Stimulated activated naive CD8-positive, alpha-beta T cell treated with anti-CD3 and anti-CD28 coated beads, Interleukin-15, Interleukin-2, amounts not matched to agents 100 ng/mL and 50 ng/mL, for 24 hours (primary cell): Measurements from ENCODE around the gene C5.
A peak's percentile ranks its signal among the peaks of the same experiment; 100 is the strongest.

Experiments
- H3K27ac Mint-ChIP-seq: one replicate; pipeline ENCODE4 v1.8.0; 2021; ENCODE audit warnings: mild to moderate bottlenecking, mixed read lengths
- H3K27me3 Mint-ChIP-seq: one replicate; pipeline ENCODE4 v1.8.0; 2021; ENCODE audit warnings: mixed read lengths
- H3K36me3 Mint-ChIP-seq: one replicate; pipeline ENCODE4 v1.8.0; 2021; ENCODE audit warnings: low read depth, mixed read lengths
- H3K4me1 Mint-ChIP-seq: one replicate; pipeline ENCODE4 v1.8.0; 2021; ENCODE audit warnings: low read depth, mixed read lengths
- H3K4me3 Mint-ChIP-seq: one replicate; pipeline ENCODE4 v1.8.0; 2021; ENCODE audit warnings: mild to moderate bottlenecking, mixed read lengths
- H3K9me3 Mint-ChIP-seq: one replicate; pipeline ENCODE4 v1.8.0; 2021; ENCODE audit warnings: mixed read lengths

C5 gene

DNA sequence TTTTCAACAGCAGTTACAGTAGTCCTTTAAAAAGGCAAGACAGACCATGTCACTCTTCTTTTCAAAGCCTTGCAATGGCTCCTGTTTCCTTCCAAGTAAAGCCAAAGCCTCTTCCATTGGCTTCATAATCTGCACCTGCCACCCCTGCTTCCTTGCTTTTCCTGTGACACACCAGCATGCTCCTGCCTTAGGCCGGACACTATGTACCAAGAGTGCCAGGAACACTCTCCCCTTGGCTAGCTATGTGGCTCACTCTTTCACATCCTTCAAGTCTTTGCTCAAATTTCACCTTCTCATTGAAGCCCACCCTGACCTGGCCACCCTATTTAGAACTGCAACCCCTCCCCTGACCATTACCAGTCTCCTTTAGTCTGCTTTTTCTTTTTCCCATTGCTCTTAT lies 101.3 kb downstream of the C5 start:
- Mint-ChIP-seq H3K9me3 (no peaks in the 10 kb centered on the region), H3K27me3 (no peaks in the 10 kb centered on the region), H3K27ac (no peak overlapping the region), H3K4me3 (no peak overlapping the region), H3K4me1 (no peaks in the 10 kb centered on the region), H3K36me3 (no peaks in the 10 kb centered on the region)

DNA sequence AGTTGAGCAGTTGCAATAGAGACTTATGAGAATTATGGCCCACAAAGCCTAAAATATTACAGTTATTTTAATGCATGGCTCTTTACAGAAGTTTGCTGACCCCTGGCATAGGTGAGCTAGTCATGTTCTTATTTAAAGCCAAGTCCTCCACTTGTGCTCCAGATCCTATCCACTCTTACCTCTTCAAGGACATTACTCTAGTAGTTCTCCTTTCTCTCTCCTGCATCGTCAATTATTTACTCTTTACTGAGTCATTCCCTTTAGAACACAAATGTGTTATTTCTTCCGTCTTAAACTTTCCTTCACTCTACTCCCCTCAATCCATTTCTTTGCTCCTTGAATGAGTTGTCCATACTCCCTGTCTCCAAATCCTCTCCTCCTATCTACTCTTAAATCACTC lies 102.9 kb downstream of the C5 start:
- Mint-ChIP-seq H3K4me1 (no peaks in the 10 kb centered on the region), H3K36me3 (no peaks in the 10 kb centered on the region), H3K27me3 (no peaks in the 10 kb centered on the region), H3K4me3 (no peak overlapping the region), H3K9me3 (no peaks in the 10 kb centered on the region), H3K27ac (no peak overlapping the region)

DNA sequence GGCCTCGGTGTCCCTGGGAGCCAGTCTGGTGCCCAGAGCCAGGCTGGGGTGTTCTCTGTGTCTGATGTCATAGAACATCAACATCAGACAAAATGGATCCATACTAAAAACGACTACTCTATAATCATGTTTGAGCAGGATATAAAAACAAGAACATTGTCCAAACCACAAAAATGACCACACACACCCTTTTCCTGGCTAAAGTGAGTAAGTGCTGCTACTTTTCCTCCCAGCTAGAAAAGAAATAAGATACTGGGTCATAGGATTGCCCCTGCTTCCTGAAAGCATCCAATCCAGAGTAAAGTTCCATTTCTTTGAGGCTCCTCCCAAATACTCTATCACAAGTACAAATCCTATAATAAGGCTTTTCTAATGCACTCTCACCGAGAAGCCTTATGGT lies 103.8 kb downstream of the C5 start:
- Mint-ChIP-seq H3K9me3 (no peaks in the 10 kb centered on the region), H3K27me3 (no peaks in the 10 kb centered on the region), H3K36me3 (no peaks in the 10 kb centered on the region), H3K27ac (no peak overlapping the region), H3K4me3 (no peak overlapping the region), H3K4me1 (no peaks in the 10 kb centered on the region)

DNA sequence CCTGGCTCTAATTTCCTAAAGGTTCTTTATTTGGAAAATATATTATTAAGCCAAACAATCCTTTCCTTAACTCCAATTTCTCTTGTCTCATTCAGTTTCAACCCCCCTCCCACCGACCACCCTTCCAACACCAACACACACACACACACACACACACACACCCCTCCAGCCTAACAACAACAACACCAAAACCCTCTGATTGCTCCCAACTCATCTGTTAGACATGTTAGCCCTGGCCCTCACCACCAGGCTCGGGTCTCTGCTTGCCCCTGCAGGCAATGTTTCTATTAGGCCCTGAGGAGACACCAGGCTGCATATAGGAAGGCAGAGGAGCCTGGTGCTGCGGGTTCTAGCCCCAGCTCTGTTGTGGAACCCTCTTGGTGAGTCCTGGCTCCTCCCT lies 105.1 kb downstream of the C5 start:
- H3K4me1 Mint-ChIP-seq = no peaks in the 10 kb centered on the region
- H3K27me3 Mint-ChIP-seq = no peaks in the 10 kb centered on the region
- H3K27ac Mint-ChIP-seq = no peak overlapping the region
- no peak overlapping the region for H3K4me3 Mint-ChIP-seq
- H3K9me3 Mint-ChIP-seq = no peaks in the 10 kb centered on the region
- no peaks in the 10 kb centered on the region for H3K36me3 Mint-ChIP-seq

DNA sequence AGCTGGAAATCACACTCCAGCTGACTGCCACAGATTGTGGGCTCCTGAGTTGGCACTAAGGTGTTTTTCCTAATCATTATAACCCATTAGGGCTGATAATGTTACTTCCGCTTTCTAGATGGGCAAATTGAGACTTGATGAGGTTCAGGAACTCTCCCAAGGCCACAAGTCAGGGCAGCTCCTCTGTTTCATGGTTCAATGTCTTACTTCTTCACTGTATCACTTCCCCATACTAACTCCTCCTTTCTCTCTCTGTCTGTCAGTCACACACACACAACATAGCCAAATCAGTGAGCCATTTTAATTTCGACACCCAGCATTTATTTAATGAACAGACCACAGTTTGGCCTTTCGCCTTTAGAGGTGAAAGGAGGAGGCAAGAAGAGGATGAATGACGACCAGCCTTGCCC lies 105.6 kb downstream of the C5 start:
- no peak overlapping the region for H3K27ac Mint-ChIP-seq
- no peak overlapping the region for H3K4me3 Mint-ChIP-seq
- H3K27me3 Mint-ChIP-seq = no peaks in the 10 kb centered on the region
- H3K36me3 Mint-ChIP-seq = no peaks in the 10 kb centered on the region
- no peaks in the 10 kb centered on the region for H3K9me3 Mint-ChIP-seq
- H3K4me1 Mint-ChIP-seq = no peaks in the 10 kb centered on the region

DNA sequence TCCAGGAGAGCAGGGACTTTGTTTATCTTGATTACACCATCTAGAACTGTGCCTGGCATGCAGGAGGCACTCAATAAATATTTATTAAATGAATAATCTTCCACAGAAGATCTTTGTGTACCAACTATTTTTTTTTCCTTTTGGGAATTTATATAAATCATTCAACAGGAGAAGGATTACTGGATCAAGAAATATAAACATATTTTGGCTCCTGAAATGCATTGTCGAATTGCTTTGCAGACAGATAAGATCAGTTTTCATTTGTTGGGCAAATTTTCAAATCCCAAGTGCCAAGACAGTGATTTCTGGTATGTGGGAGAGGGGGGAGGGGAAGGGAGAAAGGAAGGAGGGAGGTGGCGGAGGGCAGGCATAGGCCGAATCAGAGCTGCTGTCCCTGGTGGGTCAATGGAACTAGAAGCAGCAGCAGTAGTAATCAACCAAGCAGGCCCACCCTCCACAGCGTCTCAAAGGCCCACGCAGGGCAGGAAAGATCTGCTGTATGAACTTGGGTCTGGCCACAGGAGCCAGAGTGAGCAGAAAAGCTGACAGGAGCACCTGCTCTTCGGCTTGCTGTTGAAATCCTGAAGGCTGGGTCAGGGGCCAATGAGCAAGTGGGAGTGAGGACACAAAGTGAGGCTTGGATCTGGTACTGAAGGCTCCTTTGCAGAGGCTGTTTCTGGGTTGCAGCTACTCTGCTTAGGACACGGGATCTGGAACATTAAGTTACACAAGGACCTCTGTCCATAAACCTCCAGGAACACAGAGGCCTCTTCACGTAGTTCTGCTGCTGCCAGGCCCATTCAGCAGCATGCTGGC lies 107.7 kb downstream of the C5 start:
- Mint-ChIP-seq H3K27ac (no peak overlapping the region), H3K4me1 (peaks cover 9% of the 10 kb centered on the region), H3K4me3 (no peak overlapping the region), H3K36me3 (no peaks in the 10 kb centered on the region), H3K27me3 (no peaks in the 10 kb centered on the region), H3K9me3 (no peaks in the 10 kb centered on the region)

DNA sequence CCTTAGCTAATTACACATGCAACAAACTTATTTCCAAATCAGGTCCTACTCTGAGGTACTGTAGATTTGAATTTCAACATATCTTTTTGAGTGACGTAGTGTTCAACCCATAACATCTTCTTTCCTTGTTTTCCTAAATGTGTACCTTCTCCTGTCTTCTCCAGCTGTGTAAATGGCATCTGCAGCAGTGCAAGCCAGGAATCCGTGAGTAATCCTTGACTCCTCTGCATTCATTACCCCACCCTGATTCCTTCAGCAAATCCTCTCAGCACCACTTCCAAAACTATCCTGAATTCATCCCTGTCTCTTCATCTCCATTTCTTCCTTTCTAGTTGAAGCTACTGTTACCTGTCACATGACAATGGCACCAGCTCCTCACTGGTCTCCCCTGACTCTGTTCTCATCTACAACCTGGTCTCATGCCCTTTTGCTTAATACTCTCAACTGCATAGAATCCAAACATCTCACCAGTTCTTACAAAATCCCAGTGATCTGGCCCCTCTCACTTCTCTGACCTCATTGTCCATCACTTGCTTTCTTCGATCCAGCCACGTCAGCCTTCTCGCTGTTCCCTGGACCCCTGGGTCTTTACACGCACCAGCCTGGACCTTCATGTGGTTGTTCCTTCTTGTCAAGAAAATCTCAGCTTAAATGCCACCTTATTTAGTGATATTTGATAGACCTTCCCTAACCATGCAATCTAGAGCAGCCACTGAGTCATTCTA lies 108.9 kb downstream of the C5 start:
- Mint-ChIP-seq H3K36me3 (no peaks in the 10 kb centered on the region), H3K4me1 (peaks cover 21% of the 10 kb centered on the region)

DNA sequence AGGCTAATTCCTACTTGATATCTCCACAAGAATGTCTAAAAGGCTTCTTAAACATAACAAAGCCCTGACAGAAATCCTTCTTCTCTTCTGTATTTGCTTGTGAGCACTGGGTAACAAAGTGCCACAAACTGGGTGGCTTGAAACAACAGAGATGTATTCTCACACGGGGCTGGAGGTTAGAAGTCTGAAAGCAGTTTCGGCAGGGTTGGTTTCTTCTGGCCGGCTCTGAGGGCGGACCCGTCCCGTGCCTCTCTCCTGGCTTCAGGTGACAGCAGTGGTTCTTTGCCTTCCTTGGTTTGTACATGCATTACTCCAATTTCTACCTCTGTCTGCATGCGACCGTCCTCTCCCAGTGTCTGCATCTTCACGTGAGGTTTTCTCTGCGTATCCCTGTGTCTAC lies 109.5 kb downstream of the C5 start:
- peaks cover 27% of the 10 kb centered on the region for H3K4me1 Mint-ChIP-seq
- no peak overlapping the region for H3K27ac Mint-ChIP-seq
- H3K27me3 Mint-ChIP-seq = no peaks in the 10 kb centered on the region
- no peaks in the 10 kb centered on the region for H3K36me3 Mint-ChIP-seq
- H3K4me3 Mint-ChIP-seq = no peak overlapping the region
- H3K9me3 Mint-ChIP-seq = no peaks in the 10 kb centered on the region

More for the DNA sequence above, 108.9 kb downstream of the C5 start:
- Mint-ChIP-seq H3K4me3 (no peak overlapping the region), H3K27me3 (no peaks in the 10 kb centered on the region), H3K27ac (no peak overlapping the region), H3K9me3 (no peaks in the 10 kb centered on the region)

DNA sequence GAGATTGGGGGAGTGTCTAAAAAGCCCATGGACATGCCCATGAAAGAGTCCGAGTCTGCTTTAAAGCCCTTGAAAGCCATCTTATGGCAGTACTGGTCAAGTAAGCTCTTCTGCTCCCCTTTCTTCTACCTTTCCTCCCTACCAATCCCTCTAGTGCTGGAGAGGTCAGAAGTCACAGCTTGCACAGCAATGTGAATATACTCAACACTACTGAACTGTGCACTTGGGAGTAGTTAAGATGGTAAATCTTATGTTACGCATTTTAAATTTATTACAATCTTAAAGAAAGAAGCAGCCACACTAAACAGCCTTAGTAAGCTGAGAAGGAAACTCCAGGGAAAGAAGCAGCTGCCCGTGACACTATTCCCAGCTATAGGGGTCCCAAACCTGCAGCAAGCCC lies 111.2 kb downstream of the C5 start:
- no peaks in the 10 kb centered on the region for H3K9me3 Mint-ChIP-seq
- H3K4me3 Mint-ChIP-seq = no peak overlapping the region
- H3K4me1 Mint-ChIP-seq = peaks cover 44% of the 10 kb centered on the region
- H3K36me3 Mint-ChIP-seq = no peaks in the 10 kb centered on the region
- no peak overlapping the region for H3K27ac Mint-ChIP-seq
- H3K27me3 Mint-ChIP-seq = no peaks in the 10 kb centered on the region

DNA sequence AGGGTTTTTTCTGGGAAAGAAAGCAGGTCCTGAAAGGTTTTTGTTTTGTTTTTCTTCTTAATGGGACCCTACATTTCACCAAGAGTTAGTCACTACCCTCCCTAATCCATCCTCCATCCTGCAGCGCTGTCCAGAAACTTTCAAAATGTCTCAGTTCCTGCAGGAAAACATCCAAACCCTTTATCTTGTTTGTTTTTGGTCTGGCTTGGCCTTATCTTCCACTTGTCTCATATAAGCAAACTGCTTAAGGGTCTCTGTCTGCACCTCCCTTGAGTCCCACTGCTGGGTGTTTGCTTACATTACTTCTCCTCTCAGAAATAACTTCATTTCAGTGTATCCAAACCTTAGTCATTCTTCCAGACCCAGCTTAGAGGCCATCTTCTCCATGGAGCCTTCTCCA lies 112.5 kb downstream of the C5 start:
- no peaks in the 10 kb centered on the region for H3K9me3 Mint-ChIP-seq
- H3K4me1 Mint-ChIP-seq = peaks cover 57% of the 10 kb centered on the region
- peak overlapping the region; percentile 38 for H3K27ac Mint-ChIP-seq
- H3K27me3 Mint-ChIP-seq = no peaks in the 10 kb centered on the region
- no peaks in the 10 kb centered on the region for H3K36me3 Mint-ChIP-seq
- H3K4me3 Mint-ChIP-seq = no peak overlapping the region

DNA sequence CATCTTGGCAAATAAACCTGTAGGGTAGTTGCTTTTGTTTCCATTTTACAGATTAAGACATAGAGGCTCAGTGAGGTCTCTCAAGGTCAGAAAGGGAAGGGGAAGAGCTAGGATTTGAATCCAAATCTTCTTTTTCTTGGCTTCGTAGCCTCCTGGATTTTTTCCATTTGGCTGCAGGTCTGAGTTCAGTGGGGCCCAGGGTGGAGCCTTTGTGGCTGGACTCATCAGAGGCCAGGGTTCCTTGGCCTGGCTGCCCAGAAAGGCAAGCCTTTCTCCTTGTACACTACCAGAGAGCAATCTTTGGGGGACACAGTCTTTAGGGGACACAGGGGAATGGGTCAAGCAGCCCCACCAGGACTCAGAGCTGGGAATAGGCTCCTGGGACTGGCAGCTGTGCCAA lies 112.9 kb downstream of the C5 start:
- Mint-ChIP-seq H3K27me3 (no peaks in the 10 kb centered on the region), H3K4me1 (peaks cover 62% of the 10 kb centered on the region), H3K9me3 (no peaks in the 10 kb centered on the region), H3K27ac (peak overlapping the region; percentile 100), H3K4me3 (no peak overlapping the region), H3K36me3 (no peaks in the 10 kb centered on the region)

DNA sequence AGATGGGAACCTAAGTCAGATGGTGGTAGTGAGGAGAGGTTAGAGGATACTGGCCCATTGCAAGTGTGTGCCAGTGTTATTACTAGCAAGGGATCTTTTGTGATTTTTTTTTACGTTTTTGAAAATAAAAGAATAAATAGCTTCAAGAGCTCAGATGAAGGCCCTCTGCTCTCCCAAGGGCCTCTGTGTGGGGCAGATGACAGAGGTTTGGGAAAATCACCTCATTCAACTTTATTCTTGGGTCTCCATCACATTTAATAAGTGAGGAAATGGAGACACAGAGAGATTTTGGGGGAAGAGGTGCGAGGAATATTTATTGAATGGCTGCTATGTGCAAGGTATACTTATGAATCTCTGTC lies 113.3 kb downstream of the C5 start:
- H3K27ac Mint-ChIP-seq = peak overlapping the region; percentile 100
- H3K4me1 Mint-ChIP-seq = peaks cover 65% of the 10 kb centered on the region
- no peaks in the 10 kb centered on the region for H3K36me3 Mint-ChIP-seq
- no peaks in the 10 kb centered on the region for H3K9me3 Mint-ChIP-seq
- H3K4me3 Mint-ChIP-seq = peak overlapping the region; percentile 73
- no peaks in the 10 kb centered on the region for H3K27me3 Mint-ChIP-seq

DNA sequence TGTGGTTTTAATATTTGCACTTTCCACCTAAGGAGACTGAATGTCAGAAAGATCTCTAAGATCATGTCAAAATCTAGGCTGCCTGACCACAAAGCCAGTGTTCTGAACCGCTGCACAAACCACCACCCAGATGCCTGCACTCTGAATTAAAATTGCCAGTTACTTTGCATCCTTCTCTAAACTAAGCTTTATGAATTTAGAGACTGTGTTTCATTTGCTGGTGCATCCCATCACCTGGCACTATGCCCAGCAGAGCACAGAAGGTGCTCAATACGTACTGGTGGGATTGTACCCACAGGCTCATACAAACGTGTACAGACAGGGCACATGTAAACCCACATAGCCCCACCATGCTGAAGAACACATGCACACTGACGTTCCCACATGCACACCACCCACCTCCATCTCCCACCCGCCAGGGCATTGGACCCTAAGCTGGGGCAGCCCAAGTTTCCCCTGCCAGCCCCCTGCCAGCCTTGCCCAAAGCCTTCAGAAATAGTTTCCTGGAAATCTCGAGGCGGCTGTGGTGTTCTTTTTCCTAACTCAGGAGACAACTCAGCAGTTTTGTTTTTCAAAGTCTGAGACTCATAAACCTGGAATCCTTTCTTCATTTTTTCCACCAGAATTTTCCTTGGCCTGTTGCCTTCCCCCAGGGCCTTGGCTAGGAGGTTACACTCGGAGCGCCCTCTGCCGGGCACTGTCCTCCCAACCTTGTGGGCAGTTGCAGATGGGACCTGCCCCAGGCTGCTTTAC lies 113.9 kb downstream of the C5 start:
- Mint-ChIP-seq H3K4me1 (peaks cover 71% of the 10 kb centered on the region), H3K27ac (peak overlapping the region; percentile 100), H3K27me3 (no peaks in the 10 kb centered on the region), H3K4me3 (peak overlapping the region; percentile 73), H3K36me3 (peaks cover under 1% of the 10 kb centered on the region), H3K9me3 (no peaks in the 10 kb centered on the region)

DNA sequence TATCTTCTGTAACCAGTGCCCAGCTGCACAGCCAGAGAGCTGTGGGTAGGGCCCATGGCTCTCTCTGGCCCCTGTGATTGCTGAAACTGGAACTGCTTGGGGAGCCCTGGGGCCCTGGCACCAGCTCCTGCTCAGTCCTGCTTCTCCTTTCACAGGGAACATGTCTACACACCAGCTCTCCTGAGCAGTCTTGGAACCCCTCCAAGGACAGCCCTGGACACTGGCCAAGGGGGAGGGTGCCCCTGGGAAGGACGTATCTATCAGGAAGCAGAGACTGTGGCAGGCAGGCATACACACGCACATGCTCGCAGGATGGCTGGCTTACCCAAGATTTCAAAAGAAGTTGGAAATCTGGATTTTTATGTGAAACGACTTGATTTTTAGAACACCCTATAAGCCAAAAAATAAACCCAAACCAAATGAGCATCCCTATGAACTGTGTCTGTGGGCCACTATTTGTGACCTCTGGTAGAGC lies 114.7 kb downstream of the C5 start:
- Mint-ChIP-seq H3K4me1 (peaks cover 78% of the 10 kb centered on the region), H3K27ac (peak overlapping the region; percentile 100), H3K27me3 (no peaks in the 10 kb centered on the region), H3K4me3 (peak overlapping the region; percentile 73), H3K36me3 (peaks cover 4% of the 10 kb centered on the region), H3K9me3 (no peaks in the 10 kb centered on the region)

DNA sequence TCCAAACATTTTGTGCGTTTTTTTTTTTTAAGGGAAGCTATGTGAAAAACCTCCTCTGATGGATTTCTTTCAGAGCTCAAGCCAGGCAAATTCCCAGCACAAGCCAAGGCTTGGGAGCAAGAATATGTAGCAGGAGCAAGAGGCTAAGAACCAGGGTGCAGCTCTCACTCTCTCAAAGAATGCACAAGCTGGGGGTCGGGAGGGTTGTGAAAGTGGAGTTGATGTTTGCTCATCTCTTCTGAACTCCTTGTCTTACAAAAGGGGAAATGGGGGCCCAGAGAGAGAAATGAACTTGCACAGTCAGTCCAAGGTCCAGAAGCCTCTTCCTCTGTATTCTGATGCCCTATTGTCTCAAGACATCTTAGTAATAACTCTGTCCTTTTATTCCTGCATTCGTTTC lies 115.8 kb downstream of the C5 start:
- peak overlapping the region; percentile 100 for H3K27ac Mint-ChIP-seq
- no peaks in the 10 kb centered on the region for H3K9me3 Mint-ChIP-seq
- peaks cover 89% of the 10 kb centered on the region for H3K4me1 Mint-ChIP-seq
- no peaks in the 10 kb centered on the region for H3K27me3 Mint-ChIP-seq
- peak overlapping the region; percentile 76 for H3K4me3 Mint-ChIP-seq
- H3K36me3 Mint-ChIP-seq = peaks cover 4% of the 10 kb centered on the region
